MM.1S (cell line): ENCODE results near the gene C14orf39.

Source experiments
- DNase-seq: peaks from one replicate; pipeline ENCODE4 v3.0.0-alpha.2; 2015
- H2AFZ ChIP-seq: fragments of 300-600 bp; sonication (generic); 2 replicates; pipeline ENCODE4 v1.6.0; 2016; ENCODE audit warnings: antibody characterized with exemption, low read length
- H3F3A ChIP-seq: fragments of 300-600 bp; sonication (generic); 2 replicates; pipeline ENCODE4 v1.6.1; 2016; ENCODE audit warnings: mild to moderate bottlenecking, antibody characterized with exemption, low read length, moderate library complexity, mixed read lengths; ENCODE audit not compliant: insufficient read depth
- H3K27ac ChIP-seq: fragments of 300-600 bp; sonication (generic); 2 replicates; pipeline ENCODE4 v1.5.1; 2016; ENCODE audit warnings: mild to moderate bottlenecking, low read length
- H3K27me3 ChIP-seq: fragments of 300-600 bp; sonication (generic); replicated peaks from 2 replicates; pipeline ENCODE4 v1.6.0; 2016; ENCODE audit warnings: low read length; ENCODE audit not compliant: insufficient read depth
- H3K36me3 ChIP-seq: fragments of 300-600 bp; sonication (generic); replicated peaks from 2 replicates; pipeline ENCODE4 v1.6.1; 2016; ENCODE audit warnings: mild to moderate bottlenecking, low read length, mixed read lengths; ENCODE audit not compliant: insufficient read depth
- H3K4me1 ChIP-seq: fragments of 300-600 bp; sonication (generic); 2 replicates; pipeline ENCODE4 v1.6.1; 2016; ENCODE audit warnings: low read length, mixed read lengths
- H3K4me2 ChIP-seq: fragments of 300-600 bp; sonication (generic); 2 replicates; pipeline ENCODE4 v1.6.0; 2016; ENCODE audit warnings: low read depth, low read length
- H3K4me3 ChIP-seq: fragments of 300-600 bp; sonication (generic); 2 replicates; pipeline ENCODE4 v1.5.1; 2016; ENCODE audit warnings: low read length, mixed read lengths
- H3K79me2 ChIP-seq: fragments of 300-600 bp; sonication (generic); 2 replicates; pipeline ENCODE4 v1.6.1; 2016; ENCODE audit warnings: mixed run types, low read length, mixed read lengths
- H3K9ac ChIP-seq: fragments of 300-600 bp; sonication (generic); 2 replicates; pipeline ENCODE4 v1.6.1; 2016; ENCODE audit warnings: low read length, mixed read lengths
- H3K9me2 ChIP-seq: fragments of 300-600 bp; sonication (generic); replicated peaks from 2 replicates; pipeline ENCODE4 v1.6.1; 2016; ENCODE audit warnings: mild to moderate bottlenecking, low read length, mixed read lengths; ENCODE audit not compliant: insufficient read depth
- H3K9me3 ChIP-seq: fragments of 300-600 bp; sonication (generic); replicated peaks from 2 replicates; pipeline ENCODE4 v1.6.1; 2016; ENCODE audit warnings: mild to moderate bottlenecking, low read length, mixed read lengths; ENCODE audit not compliant: insufficient read depth
- H4K20me1 ChIP-seq: fragments of 300-600 bp; sonication (generic); 2 replicates; pipeline ENCODE4 v1.6.1; 2016; ENCODE audit warnings: mild to moderate bottlenecking, low read length, moderate library complexity, mixed read lengths; ENCODE audit not compliant: insufficient read depth
- CTCF ChIP-seq: fragments of 300-600 bp; sonication (generic); IDR thresholded peaks from 2 replicates; pipeline ENCODE4 v1.5.1; 2016; ENCODE audit warnings: antibody characterized with exemption, low read length, mixed read lengths
- EZH2 ChIP-seq: fragments of 300-600 bp; sonication (generic); optimal IDR thresholded peaks from 2 replicates; pipeline ENCODE3; 2017; ENCODE audit warnings: low read depth, mild to moderate bottlenecking, antibody characterized with exemption, low read length, mixed read lengths
- EZH2phosphoT487 ChIP-seq: fragments of 300-600 bp; sonication (generic); IDR thresholded peaks from 2 replicates; pipeline ENCODE4 v1.6.1; 2018; ENCODE audit warnings: antibody characterized with exemption, low read length

Gene C14orf39

GRCh38 chr14:60495946-60496345, 10.1 kb upstream of the C14orf39 start:
- Histone ChIP-seq H3K4me3 (no peak overlapping the region), H3K79me2 (no peaks in the 10 kb centered on the region), H3F3A (no peaks in the 10 kb centered on the region), H3K4me1 (no peaks in the 10 kb centered on the region), H3K4me2 (no peak overlapping the region), H3K27me3 (no peaks in the 10 kb centered on the region), H3K27ac (no peak overlapping the region), H4K20me1 (no peaks in the 10 kb centered on the region), H3K36me3 (no peaks in the 10 kb centered on the region), H3K9me3 (no peaks in the 10 kb centered on the region), H2AFZ (no peak overlapping the region), H3K9ac (no peak overlapping the region), H3K9me2 (no peaks in the 10 kb centered on the region)
- TF ChIP-seq EZH2phosphoT487 (no peak), EZH2 (no peak), CTCF (no peak)
- no peak for DNase-seq

GRCh38 chr14:60490270-60490669, 4.4 kb upstream of the C14orf39 start:
- H2AFZ ChIP-seq, result no peak overlapping the region
- H3K27ac ChIP-seq, result no peak overlapping the region
- H3K79me2 ChIP-seq, result no peaks in the 10 kb centered on the region
- no peaks in the 10 kb centered on the region for H3K36me3 ChIP-seq
- H3K4me1 ChIP-seq, result no peaks in the 10 kb centered on the region
- no peaks in the 10 kb centered on the region for H3K27me3 ChIP-seq
- no peak overlapping the region for H3K4me2 ChIP-seq
- H3F3A ChIP-seq, result no peaks in the 10 kb centered on the region
- no peak for TF ChIP-seq CTCF
- TF ChIP-seq EZH2, result no peak
- no peak for TF ChIP-seq EZH2phosphoT487
- no peak overlapping the region for H3K4me3 ChIP-seq
- no peak for DNase-seq
- H4K20me1 ChIP-seq, result no peaks in the 10 kb centered on the region
- H3K9me3 ChIP-seq, result no peaks in the 10 kb centered on the region
- H3K9me2 ChIP-seq, result no peaks in the 10 kb centered on the region
- no peak overlapping the region for H3K9ac ChIP-seq

GRCh38 chr14:60488175-60488574, 2.3 kb upstream of the C14orf39 start:
- Histone ChIP-seq H3K27me3 (no peaks in the 10 kb centered on the region), H3K4me1 (no peaks in the 10 kb centered on the region), H3K9me2 (no peaks in the 10 kb centered on the region), H3F3A (no peaks in the 10 kb centered on the region), H3K9me3 (no peaks in the 10 kb centered on the region), H3K79me2 (no peaks in the 10 kb centered on the region), H3K9ac (no peak overlapping the region), H2AFZ (no peak overlapping the region), H3K27ac (no peak overlapping the region), H3K36me3 (no peaks in the 10 kb centered on the region), H4K20me1 (no peaks in the 10 kb centered on the region), H3K4me2 (no peak overlapping the region), H3K4me3 (no peak overlapping the region)
- DNase-seq, result no peak
- no peak for TF ChIP-seq EZH2phosphoT487
- TF ChIP-seq EZH2, result no peak
- TF ChIP-seq CTCF, result no peak
